Measurements from ENCODE around the gene HDAC4. TPM values are rescaled to one million over a fixed set of nuclear protein-coding genes. Genes with fewer than 3 reads are reported as not detected.

Gene HDAC4
- polyA plus RNA-seq, 1 experiment: 8.9 TPM

- Histone ChIP-seq H3K27me3 (ENCODE audit: control insufficient read depth, insufficient read depth, low read length) (no peaks in the 10 kb centered on the region), H3K27ac (ENCODE audit: low read depth, low read length) (no peak overlapping the region), H3K4me3 (ENCODE audit: low read depth, low read length) (no peak overlapping the region), H3K9me3 (ENCODE audit: control insufficient read depth, insufficient read depth, low read length) (no peaks in the 10 kb centered on the region; the same call in 1 of the 2 replicates)
- ChIA-PET POLR2A (no interaction called here), CTCF (interaction anchor here (0.6 kb wide), 1 partner anchor 1850 kb away, joined by 8 read pairs; no protein-coding TSS in a partner anchor)
- no peak for DNase-seq (ENCODE audit: low read depth, low spot score)
- no peak for TF ChIP-seq CTCF (IDR thresholded peaks at IDR 0.05; ENCODE audit: low read depth, low read length)
Measured at GRCh38 chr2:239271471-239271870, 129.3 kb downstream of the HDAC4 start.

- no peaks in the 10 kb centered on the region for H3K27me3 ChIP-seq (ENCODE audit: control insufficient read depth, insufficient read depth, low read length)
- CTCF ChIA-PET: no interaction called here
- POLR2A ChIA-PET: interaction anchor here (0.6 kb wide), 1 partner anchor 11 kb away, joined by 3 read pairs; no protein-coding TSS in a partner anchor
- H3K4me3 ChIP-seq (ENCODE audit: low read depth, low read length): no peak overlapping the region
- no peak for DNase-seq (ENCODE audit: low read depth, low spot score)
- no peak overlapping the region for H3K27ac ChIP-seq (ENCODE audit: low read depth, low read length)
- TF ChIP-seq CTCF (IDR thresholded peaks at IDR 0.05; ENCODE audit: low read depth, low read length): no peak
- H3K9me3 ChIP-seq (ENCODE audit: control insufficient read depth, insufficient read depth, low read length): no peaks in the 10 kb centered on the region; the same call in 1 of the 2 replicates
Measured at GRCh38 chr2:239269916-239270315, 130.9 kb downstream of the HDAC4 start.

- ChIA-PET CTCF (no interaction called here), POLR2A (interaction anchor here (0.6 kb wide), 1 partner anchor 11 kb away, joined by 3 read pairs; no protein-coding TSS in a partner anchor)
- H3K27me3 ChIP-seq (ENCODE audit: control insufficient read depth, insufficient read depth, low read length): no peaks in the 10 kb centered on the region
- H3K4me3 ChIP-seq (ENCODE audit: low read depth, low read length): no peak overlapping the region
- no peak for DNase-seq (ENCODE audit: low read depth, low spot score)
- H3K27ac ChIP-seq (ENCODE audit: low read depth, low read length): no peak overlapping the region
- no peak for TF ChIP-seq CTCF (IDR thresholded peaks at IDR 0.05; ENCODE audit: low read depth, low read length)
- no peaks in the 10 kb centered on the region; the same call in 1 of the 2 replicates for H3K9me3 ChIP-seq (ENCODE audit: control insufficient read depth, insufficient read depth, low read length)
Measured at GRCh38 chr2:239269173-239269885, 131.5 kb downstream of the HDAC4 start.

- POLR2A ChIA-PET: no interaction called here
- DNase-seq (ENCODE audit: low read depth, low spot score): no peak
Measured at GRCh38 chr2:239268549-239268948, 132.3 kb downstream of the HDAC4 start.

More at GRCh38 chr2:239268549-239268948, 132.3 kb downstream of the HDAC4 start:
- no peak for TF ChIP-seq CTCF (IDR thresholded peaks at IDR 0.05; ENCODE audit: low read depth, low read length)
- CTCF ChIA-PET: no interaction called here
- Histone ChIP-seq H3K27ac (ENCODE audit: low read depth, low read length) (no peak overlapping the region), H3K27me3 (ENCODE audit: control insufficient read depth, insufficient read depth, low read length) (no peaks in the 10 kb centered on the region), H3K9me3 (ENCODE audit: control insufficient read depth, insufficient read depth, low read length) (no peaks in the 10 kb centered on the region; the same call in 1 of the 2 replicates), H3K4me3 (ENCODE audit: low read depth, low read length) (no peak overlapping the region)

Measured in AG04450 (cell line).